Dermis microvascular lymphatic vessel endothelial cell (primary cell): ENCODE measurements around the gene FUT8. TPM values are rescaled to one million over a fixed set of nuclear protein-coding genes. Genes with fewer than 3 reads are reported as not detected.
A peak's percentile ranks its signal among the peaks of the same experiment; 100 is the strongest.
"Not testable (repeated sequence)": the region's sequence is repeated elsewhere in the genome, so short reads cannot be mapped to it uniquely, and the experiment has no call there.

Source experiments
- DNase-seq, 2 donors: peaks; one replicate each; pipeline versions ENCODE4 v3.0.0 to v3.0.0-alpha.2; 2010; ENCODE audit warnings: low read depth in 2 of 2
- total RNA-seq: library from RNA; depleted of rRNA; stranded (reverse); fragments of >200 nt; gene quantifications from 2 replicates; pipeline ENCODE4 v1.2.1, GENCODE V29; 2014

The FUT8 gene
- total RNA-seq, 1 donor from 2014 or later = 9.5 TPM

GRCh38 chr14:65449647-65450046, 37.1 kb downstream of the FUT8 start:
- no peak for DNase-seq

GRCh38 chr14:65453807-65454480, 41.4 kb downstream of the FUT8 start:
- DNase-seq = no peak

- DNase-seq = no peak
These were observed 43.7 kb downstream of the FUT8 start for GRCh38 chr14:65456247-65456646.

GRCh38 chr14:65461730-65462129, 49.2 kb downstream of the FUT8 start:
- peak in 1 of 2 donors; percentile 11 for DNase-seq

GRCh38 chr14:65462411-65462810, 49.9 kb downstream of the FUT8 start:
- no peak for DNase-seq

GRCh38 chr14:65465584-65465983, 53.1 kb downstream of the FUT8 start:
- no peak for DNase-seq

- DNase-seq = not testable (repeated sequence)
These were observed 55.4 kb downstream of the FUT8 start for GRCh38 chr14:65467926-65468325.

- DNase-seq = no peak
These were observed 57.4 kb downstream of the FUT8 start for GRCh38 chr14:65469903-65470302.

GRCh38 chr14:65470404-65470880, 57.9 kb downstream of the FUT8 start:
- DNase-seq = no peak

- no peak for DNase-seq
These were observed 58.7 kb downstream of the FUT8 start for GRCh38 chr14:65471038-65471878.

GRCh38 chr14:65472189-65472588, 59.7 kb downstream of the FUT8 start:
- DNase-seq = no peak

- no peak for DNase-seq
These were observed 63.9 kb downstream of the FUT8 start for GRCh38 chr14:65476273-65476941.

- DNase-seq = no peak
These were observed 64.4 kb downstream of the FUT8 start for GRCh38 chr14:65476942-65477318.

GRCh38 chr14:65478017-65478416, 65.5 kb downstream of the FUT8 start:
- no peak for DNase-seq

- peak in 1 of 2 donors; percentile 40 for DNase-seq
These were observed 66.1 kb downstream of the FUT8 start for GRCh38 chr14:65478596-65478995.

GRCh38 chr14:65479386-65479785, 66.9 kb downstream of the FUT8 start:
- no peak for DNase-seq

GRCh38 chr14:65482757-65483438, 70.4 kb downstream of the FUT8 start:
- no peak for DNase-seq

GRCh38 chr14:65483647-65484046, 71.1 kb downstream of the FUT8 start:
- DNase-seq = no peak

GRCh38 chr14:65485516-65485915, 73.0 kb downstream of the FUT8 start:
- DNase-seq = no peak

GRCh38 chr14:65486863-65487262, 74.3 kb downstream of the FUT8 start:
- DNase-seq = no peak

- DNase-seq = no peak
These were observed 75.4 kb downstream of the FUT8 start for GRCh38 chr14:65487783-65488494.
